Epithelial cell of esophagus (primary cell): ENCODE results near the gene LTB.

Source experiments
- DNase-seq: peaks from one replicate; pipeline ENCODE4 v3.0.0; 2010; ENCODE audit warnings: low read depth
- H3K4me3 ChIP-seq: 2 replicates; pipeline ENCODE4 v1.5.1; 2011; ENCODE audit warnings: mild to moderate bottlenecking, low read length, control low read depth
- TF ChIP-seq, protein P1 (sequence below): IDR thresholded peaks from 2 replicates; pipeline ENCODE4 v1.5.1; 2011; ENCODE audit warnings: low read depth, mild to moderate bottlenecking, low read length, control low read depth, inconsistent platforms; ENCODE audit not compliant: insufficient read depth; ENCODE audit errors: missing control alignments

Gene LTB

DNA sequence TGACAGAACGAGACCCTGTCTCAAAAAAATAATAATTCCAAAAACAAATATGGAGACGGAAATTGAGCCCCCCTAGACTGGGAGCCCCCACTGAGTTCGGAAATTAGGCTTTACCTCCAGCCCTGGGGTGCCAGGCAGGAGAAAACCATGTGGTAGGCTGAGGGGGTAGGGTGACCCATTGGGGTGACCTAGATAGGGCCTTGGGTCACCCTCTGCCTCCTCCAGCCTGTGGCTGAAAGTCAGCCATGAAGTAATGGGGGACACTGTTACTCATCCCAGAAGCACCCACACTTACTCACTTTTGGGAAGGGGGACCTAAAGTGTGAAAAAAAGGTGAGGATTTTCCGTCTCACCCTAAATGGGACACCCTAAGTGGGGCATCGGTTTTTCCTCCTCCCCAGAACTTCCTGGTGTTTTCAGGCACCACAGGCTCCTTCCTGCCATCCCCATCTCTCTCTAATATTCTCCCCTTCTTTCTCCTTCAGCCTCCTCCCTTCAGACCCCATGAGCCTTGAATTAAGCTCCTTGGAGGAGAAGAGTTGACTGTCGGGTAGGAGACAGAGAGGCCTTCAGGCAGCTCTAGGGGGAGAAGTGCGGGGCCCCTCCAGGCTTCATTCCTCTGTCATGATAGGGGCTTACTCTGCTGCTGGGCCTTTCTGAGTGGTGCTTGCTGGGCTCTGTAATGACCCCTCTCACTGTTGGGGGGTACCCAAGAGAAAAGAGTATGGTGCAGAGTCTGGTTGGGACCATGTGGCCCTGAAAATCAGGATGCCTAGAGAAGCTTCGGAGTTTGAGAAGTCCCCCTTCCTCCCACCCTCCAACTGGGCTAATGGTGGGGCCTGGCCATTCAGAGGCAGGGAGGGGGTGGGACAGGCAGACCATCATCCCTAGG lies 2.4 kb downstream of the LTB start:
- no peak for DNase-seq
- H3K4me3 ChIP-seq: no peak overlapping the region
- TF ChIP-seq, protein P1, sequence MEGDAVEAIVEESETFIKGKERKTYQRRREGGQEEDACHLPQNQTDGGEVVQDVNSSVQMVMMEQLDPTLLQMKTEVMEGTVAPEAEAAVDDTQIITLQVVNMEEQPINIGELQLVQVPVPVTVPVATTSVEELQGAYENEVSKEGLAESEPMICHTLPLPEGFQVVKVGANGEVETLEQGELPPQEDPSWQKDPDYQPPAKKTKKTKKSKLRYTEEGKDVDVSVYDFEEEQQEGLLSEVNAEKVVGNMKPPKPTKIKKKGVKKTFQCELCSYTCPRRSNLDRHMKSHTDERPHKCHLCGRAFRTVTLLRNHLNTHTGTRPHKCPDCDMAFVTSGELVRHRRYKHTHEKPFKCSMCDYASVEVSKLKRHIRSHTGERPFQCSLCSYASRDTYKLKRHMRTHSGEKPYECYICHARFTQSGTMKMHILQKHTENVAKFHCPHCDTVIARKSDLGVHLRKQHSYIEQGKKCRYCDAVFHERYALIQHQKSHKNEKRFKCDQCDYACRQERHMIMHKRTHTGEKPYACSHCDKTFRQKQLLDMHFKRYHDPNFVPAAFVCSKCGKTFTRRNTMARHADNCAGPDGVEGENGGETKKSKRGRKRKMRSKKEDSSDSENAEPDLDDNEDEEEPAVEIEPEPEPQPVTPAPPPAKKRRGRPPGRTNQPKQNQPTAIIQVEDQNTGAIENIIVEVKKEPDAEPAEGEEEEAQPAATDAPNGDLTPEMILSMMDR: peak; percentile 2

DNA sequence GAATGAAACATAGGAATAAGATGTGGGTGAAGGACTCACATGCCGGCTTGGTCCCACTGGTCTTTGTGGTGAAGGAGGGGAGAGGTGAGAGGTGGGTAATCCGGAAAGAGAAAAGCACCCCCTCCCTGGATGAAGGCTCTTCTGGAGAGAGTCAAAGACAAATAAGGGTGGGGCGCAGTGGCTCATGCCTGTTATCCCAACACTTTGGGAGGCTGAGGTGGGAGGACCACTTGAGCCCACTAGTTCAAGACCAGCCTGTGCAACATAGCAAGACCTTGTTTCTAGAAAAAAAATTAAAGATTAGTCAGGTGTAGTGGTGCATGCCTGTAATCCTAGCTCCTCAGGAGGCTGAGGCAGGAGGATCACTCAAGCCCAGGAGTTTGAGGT lies 3.1 kb downstream of the LTB start:
- TF ChIP-seq, protein P1: no peak
- DNase-seq: no peak
- no peak overlapping the region for H3K4me3 ChIP-seq

DNA sequence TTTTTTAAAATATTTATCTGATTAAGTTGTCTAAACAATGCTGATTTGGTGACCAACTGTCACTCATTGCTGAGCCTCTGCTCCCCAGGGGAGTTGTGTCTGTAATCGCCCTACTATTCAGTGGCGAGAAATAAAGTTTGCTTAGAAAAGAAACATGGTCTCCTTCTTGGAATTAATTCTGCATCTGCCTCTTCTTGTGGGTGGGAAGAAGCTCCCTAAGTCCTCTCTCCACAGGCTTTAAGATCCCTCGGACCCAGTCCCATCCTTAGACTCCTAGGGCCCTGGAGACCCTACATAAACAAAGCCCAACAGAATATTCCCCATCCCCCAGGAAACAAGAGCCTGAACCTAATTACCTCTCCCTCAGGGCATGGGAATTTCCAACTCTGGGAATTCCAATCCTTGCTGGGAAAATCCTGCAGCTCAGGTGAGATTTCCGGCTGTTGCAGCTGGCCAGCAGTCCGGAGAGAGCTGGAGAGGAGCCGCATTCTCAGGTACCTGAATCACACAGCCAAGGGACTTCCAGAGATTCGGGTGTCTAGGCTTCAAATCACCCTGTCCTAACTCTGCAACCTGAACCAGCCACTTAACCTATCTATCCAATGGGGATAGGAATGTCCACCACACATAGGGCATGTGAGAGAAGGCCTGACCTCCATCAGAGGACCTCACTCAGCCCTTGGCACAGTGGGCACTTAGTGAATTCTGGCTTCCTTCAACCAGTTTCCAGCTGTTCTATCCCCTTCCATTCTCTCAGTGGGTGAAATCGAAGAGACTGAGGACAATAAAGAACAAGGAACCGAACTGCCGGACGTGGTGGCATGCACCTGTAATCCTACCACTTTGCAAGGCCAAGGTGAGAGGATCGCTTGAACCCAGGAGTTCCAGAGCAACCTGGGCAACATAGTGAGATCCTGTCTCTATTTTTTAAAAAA lies 3.8 kb downstream of the LTB start:
- TF ChIP-seq, protein P1: no peak
- H3K4me3 ChIP-seq: no peak overlapping the region
- DNase-seq: peak; percentile 90

DNA sequence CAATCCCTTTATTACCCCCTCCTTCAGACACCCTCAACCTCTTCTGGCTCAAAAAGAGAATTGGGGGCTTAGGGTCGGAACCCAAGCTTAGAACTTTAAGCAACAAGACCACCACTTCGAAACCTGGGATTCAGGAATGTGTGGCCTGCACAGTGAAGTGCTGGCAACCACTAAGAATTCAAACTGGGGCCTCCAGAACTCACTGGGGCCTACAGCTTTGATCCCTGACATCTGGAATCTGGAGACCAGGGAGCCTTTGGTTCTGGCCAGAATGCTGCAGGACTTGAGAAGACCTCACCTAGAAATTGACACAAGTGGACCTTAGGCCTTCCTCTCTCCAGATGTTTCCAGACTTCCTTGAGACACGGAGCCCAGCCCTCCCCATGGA lies 4.7 kb downstream of the LTB start:
- no peak overlapping the region for H3K4me3 ChIP-seq
- TF ChIP-seq, protein P1: no peak
- DNase-seq: no peak

DNA sequence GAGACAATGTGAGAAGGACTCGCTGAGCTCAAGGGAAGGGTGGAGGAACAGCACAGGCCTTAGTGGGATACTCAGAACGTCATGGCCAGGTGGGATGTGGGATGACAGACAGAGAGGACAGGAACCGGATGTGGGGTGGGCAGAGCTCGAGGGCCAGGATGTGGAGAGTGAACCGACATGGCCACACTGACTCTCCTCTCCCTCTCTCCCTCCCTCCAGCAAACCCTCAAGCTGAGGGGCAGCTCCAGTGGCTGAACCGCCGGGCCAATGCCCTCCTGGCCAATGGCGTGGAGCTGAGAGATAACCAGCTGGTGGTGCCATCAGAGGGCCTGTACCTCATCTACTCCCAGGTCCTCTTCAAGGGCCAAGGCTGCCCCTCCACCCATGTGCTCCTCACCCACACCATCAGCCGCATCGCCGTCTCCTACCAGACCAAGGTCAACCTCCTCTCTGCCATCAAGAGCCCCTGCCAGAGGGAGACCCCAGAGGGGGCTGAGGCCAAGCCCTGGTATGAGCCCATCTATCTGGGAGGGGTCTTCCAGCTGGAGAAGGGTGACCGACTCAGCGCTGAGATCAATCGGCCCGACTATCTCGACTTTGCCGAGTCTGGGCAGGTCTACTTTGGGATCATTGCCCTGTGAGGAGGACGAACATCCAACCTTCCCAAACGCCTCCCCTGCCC lies 5.2 kb downstream of the LTB start:
- no peak for DNase-seq
- TF ChIP-seq, protein P1: no peak
- H3K4me3 ChIP-seq: no peak overlapping the region

DNA sequence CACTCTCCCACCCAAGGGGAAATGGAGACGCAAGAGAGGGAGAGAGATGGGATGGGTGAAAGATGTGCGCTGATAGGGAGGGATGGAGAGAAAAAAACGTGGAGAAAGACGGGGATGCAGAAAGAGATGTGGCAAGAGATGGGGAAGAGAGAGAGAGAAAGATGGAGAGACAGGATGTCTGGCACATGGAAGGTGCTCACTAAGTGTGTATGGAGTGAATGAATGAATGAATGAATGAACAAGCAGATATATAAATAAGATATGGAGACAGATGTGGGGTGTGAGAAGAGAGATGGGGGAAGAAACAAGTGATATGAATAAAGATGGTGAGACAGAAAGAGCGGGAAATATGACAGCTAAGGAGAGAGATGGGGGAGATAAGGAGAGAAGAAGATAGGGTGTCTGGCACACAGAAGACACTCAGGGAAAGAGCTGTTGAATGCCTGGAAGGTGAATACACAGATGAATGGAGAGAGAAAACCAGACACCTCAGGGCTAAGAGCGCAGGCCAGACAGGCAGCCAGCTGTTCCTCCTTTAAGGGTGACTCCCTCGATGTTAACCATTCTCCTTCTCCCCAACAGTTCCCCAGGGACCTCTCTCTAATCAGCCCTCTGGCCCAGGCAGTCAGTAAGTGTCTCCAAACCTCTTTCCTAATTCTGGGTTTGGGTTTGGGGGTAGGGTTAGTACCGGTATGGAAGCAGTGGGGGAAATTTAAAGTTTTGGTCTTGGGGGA lies 6.1 kb downstream of the LTB start:
- TF ChIP-seq, protein P1: no peak
- DNase-seq: no peak
- H3K4me3 ChIP-seq: no peak overlapping the region
